RWPE2 (cell line): ENCODE results near the gene MNX1.

Experiments used
- ATAC-seq: fragments of 200-7000 bp; cut with Tn5 transposase; 3 replicates; pipeline ENCODE4 v1.9.1; 2021; ENCODE audit warnings: low read depth
- DNase-seq: peaks from one replicate; pipeline ENCODE4 v3.0.0-alpha.2; 2020; ENCODE audit warnings: low spot score
- H3K27ac ChIP-seq: fragments of 450-650 bp; 2 replicates; pipeline ENCODE4 v1.5.1; 2017; ENCODE audit warnings: mild to moderate bottlenecking; ENCODE audit not compliant: poor library complexity, severe bottlenecking
- H3K27me3 ChIP-seq: fragments of 250-450 bp; sonication (Bioruptor Pico); 2 replicates; pipeline ENCODE4 v1.5.1; 2021; ENCODE audit warnings: mild to moderate bottlenecking, moderate library complexity; ENCODE audit not compliant: insufficient read depth, poor library complexity, severe bottlenecking
- H3K36me3 ChIP-seq: fragments of 250-450 bp; sonication (Bioruptor Pico); 2 replicates; pipeline ENCODE4 v1.5.1; 2020; ENCODE audit warnings: low read depth, mild to moderate bottlenecking, moderate library complexity
- H3K4me1 ChIP-seq: fragments of 250-450 bp; sonication (Bioruptor Pico); 2 replicates; pipeline ENCODE4 v1.5.1; 2021; ENCODE audit warnings: mild to moderate bottlenecking, moderate library complexity; ENCODE audit not compliant: insufficient read depth, poor library complexity, severe bottlenecking
- H3K4me3 ChIP-seq: fragments of 250-450 bp; sonication (Bioruptor Pico); 2 replicates; pipeline ENCODE4 v1.5.1; 2021; ENCODE audit warnings: mild to moderate bottlenecking, moderate library complexity; ENCODE audit not compliant: severe bottlenecking
- H3K9me3 ChIP-seq: fragments of 250-450 bp; sonication (Bioruptor Pico); 2 replicates; pipeline ENCODE4 v1.5.1; 2021; ENCODE audit warnings: mild to moderate bottlenecking, moderate library complexity; ENCODE audit not compliant: severe bottlenecking
- TF ChIP-seq, protein P1 (sequence below): fragments of 450-650 bp; IDR thresholded peaks from one replicate; pipeline ENCODE4 v1.5.1; 2017; ENCODE audit warnings: mild to moderate bottlenecking, moderate library complexity; ENCODE audit not compliant: poor library complexity, severe bottlenecking

The MNX1 gene

DNA sequence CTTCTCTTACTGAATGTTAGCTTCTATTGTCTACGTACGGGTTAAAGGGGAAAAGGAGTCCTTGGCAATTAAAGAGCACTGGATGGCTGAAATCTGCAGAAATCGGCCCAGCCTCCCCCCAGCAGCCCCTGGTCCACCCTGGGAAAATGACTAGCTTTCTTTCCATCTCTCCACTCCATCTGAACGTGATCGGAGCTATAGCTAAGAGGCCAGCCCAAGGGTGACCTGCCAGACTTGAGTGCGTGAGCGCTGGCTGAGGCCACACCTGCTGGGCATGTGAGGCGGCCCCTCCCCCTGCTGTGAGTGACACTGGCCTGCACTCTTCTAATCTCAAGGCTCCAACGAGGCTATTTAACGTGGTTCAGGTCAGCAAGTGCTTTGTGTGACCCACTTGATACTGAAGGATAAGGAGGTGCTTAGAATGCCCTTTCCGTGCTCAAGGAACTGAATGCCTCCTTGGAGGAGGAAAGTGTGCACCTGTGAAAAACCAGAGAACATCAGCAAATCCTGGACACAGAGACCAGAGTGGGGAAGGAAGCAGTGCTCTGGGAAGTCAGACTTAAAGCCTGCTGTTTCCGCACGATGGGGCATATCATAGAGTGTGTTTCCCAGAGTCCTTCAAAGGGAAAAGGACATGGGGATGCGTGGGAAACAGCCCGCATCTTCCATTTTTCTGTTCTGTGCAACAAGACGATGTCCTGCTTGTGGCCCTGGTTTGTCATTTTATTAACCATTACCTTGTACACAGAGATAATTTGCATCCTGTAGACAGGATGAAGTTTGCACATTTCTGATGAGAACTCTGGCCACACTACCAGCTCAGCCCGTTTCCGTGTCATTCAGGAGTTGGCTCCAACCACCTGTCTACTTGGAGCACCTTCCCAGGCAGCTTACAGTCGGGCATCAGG lies 12.5 kb upstream of the MNX1 start:
- H3K4me1 ChIP-seq: peaks cover 10% of the 10 kb centered on the region
- DNase-seq: no peak
- TF ChIP-seq, protein P1, sequence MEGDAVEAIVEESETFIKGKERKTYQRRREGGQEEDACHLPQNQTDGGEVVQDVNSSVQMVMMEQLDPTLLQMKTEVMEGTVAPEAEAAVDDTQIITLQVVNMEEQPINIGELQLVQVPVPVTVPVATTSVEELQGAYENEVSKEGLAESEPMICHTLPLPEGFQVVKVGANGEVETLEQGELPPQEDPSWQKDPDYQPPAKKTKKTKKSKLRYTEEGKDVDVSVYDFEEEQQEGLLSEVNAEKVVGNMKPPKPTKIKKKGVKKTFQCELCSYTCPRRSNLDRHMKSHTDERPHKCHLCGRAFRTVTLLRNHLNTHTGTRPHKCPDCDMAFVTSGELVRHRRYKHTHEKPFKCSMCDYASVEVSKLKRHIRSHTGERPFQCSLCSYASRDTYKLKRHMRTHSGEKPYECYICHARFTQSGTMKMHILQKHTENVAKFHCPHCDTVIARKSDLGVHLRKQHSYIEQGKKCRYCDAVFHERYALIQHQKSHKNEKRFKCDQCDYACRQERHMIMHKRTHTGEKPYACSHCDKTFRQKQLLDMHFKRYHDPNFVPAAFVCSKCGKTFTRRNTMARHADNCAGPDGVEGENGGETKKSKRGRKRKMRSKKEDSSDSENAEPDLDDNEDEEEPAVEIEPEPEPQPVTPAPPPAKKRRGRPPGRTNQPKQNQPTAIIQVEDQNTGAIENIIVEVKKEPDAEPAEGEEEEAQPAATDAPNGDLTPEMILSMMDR: no peak
- H3K36me3 ChIP-seq: no peaks in the 10 kb centered on the region
- peaks cover 73% of the 10 kb centered on the region for H3K27me3 ChIP-seq
- no peak overlapping the region for H3K27ac ChIP-seq
- H3K4me3 ChIP-seq: no peak overlapping the region
- H3K9me3 ChIP-seq: no peaks in the 10 kb centered on the region
- no peak for ATAC-seq

DNA sequence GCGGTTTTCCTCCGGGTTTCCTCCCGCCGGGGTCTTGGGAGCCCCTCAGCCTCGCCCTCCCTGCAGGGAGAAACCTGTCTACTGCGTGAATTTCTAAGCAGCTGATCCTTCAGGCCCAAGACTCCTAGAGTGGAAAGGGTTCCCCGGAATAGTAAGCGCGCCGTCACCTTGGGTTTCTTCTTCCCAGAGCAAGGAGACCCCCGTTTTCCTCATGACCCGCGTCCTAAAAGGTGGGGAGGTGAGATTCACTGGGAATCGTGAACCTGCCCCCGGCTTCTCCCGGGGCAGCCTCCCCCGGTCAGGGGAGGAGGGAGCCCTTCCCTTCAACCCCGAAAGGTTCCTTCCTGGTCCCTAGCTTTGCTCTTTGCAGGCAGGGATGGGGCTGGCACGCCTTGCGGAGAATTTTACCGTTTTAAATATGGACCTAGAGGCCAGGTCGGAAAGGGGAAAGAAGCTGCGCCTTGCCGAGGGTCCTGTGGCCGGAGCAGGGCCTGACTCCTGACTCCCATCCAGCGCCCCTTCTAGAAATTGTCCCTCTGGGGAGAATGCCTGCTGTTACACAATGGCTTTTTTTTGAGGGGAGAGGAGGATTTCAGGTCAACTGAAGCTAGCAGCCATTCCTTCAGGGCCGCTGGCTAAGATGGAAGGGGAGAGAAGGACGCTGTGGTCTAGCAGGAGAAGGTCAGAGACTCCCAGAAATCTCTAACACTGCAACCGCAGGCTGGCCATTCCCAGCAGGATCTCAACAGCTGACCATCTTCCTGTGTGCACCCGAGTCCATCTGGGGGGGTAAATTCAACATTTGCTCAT lies 11.6 kb upstream of the MNX1 start:
- H3K36me3 ChIP-seq: no peaks in the 10 kb centered on the region
- ATAC-seq (no peak), DNase-seq (no peak)
- no peaks in the 10 kb centered on the region for H3K9me3 ChIP-seq
- TF ChIP-seq, protein P1: no peak
- no peak overlapping the region for H3K4me3 ChIP-seq
- H3K27me3 ChIP-seq: peaks cover 82% of the 10 kb centered on the region
- H3K4me1 ChIP-seq: peaks cover 3% of the 10 kb centered on the region
- H3K27ac ChIP-seq: no peak overlapping the region

DNA sequence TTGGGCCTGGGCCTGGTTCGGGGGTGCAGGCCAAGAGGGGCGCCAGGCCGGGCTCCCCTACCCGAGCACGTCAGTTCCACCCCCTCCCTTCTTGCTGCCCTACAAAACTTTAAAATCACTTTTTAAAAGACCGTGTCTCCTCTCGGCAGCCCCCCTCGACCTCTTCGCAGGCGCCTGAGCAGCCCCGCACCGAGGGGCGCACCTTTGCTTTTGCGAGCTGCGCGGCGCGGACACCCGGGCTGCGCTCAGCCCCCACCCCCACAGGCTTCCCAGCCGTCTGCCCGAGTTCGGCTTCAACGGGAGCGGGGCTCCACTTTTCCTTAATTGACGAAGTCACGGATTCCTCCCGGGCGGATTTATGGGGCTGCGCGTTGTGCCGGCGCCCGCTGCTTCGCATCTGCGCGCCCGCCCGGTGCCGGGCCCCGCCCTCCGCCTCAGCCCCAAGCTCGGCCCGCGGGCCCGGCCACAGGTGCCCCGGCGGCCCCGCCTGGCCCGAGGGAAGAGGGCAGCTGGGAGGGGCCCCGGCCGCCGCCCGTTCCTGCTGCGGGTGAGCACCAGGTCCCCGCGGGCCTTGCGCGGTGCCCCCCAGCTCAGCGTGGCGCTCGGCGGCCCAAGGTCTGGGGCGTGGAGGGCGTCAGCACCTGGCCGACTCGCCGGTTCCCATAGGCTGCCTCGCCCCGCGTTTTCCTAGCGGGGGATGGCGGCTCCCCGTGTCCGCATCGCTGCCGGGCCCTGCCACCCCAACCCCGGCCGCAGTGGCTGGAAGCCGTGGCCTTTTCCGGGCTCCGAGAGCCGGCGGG lies 10.8 kb upstream of the MNX1 start:
- H3K4me3 ChIP-seq: no peak overlapping the region
- peaks cover 3% of the 10 kb centered on the region for H3K4me1 ChIP-seq
- H3K27me3 ChIP-seq: peaks cover 90% of the 10 kb centered on the region
- H3K36me3 ChIP-seq: no peaks in the 10 kb centered on the region
- no peaks in the 10 kb centered on the region for H3K9me3 ChIP-seq
- DNase-seq (no peak), ATAC-seq (no peak)
- H3K27ac ChIP-seq: no peak overlapping the region
- TF ChIP-seq, protein P1: no peak

DNA sequence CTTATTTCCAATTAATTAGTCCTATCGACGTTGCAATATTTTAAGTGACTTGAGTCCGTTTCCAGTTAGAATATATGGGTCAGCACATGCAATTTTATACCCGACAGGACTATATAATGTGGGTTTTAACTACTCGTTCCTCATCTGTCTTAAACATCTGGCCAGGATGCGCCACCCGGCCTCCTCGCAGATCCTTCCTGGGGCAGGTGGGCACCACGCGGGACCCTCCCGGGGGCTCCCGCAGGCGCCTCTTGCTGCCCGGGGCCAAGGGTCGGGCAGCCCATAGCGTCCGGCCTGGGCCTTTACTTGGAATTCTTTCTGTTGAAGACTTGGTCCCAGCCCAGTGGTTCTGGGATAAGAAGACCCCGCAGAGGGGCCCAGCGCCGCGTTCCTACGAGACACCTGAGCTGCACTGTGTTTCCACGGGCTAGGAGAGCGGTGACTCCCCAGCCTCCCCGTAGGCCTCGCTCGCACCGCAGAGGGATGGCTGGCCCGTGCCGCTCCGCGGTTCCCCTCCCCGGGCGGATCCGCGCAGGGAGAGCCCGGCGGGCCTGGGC lies 10.1 kb upstream of the MNX1 start:
- H3K4me3 ChIP-seq: no peak overlapping the region
- no peaks in the 10 kb centered on the region for H3K9me3 ChIP-seq
- DNase-seq (no peak), ATAC-seq (no peak)
- peaks cover 3% of the 10 kb centered on the region for H3K4me1 ChIP-seq
- peaks cover 94% of the 10 kb centered on the region for H3K27me3 ChIP-seq
- no peaks in the 10 kb centered on the region for H3K36me3 ChIP-seq
- TF ChIP-seq, protein P1: no peak
- H3K27ac ChIP-seq: no peak overlapping the region
